ENCODE data around the gene MAP3K12.
"Not testable (repeated sequence)": the region's sequence is repeated elsewhere in the genome, so short reads cannot be mapped to it uniquely, and the experiment has no call there.

Gene MAP3K12

GRCh38 chr12:53492830-53493609 lies 6.2 kb downstream of the MAP3K12 start:
- DNase-seq (ENCODE audit: low spot score): peak; percentile 91

- no peak for DNase-seq (ENCODE audit: low spot score)
Observed at GRCh38 chr12:53492188-53492587, 7.1 kb downstream of the MAP3K12 start.

DNA sequence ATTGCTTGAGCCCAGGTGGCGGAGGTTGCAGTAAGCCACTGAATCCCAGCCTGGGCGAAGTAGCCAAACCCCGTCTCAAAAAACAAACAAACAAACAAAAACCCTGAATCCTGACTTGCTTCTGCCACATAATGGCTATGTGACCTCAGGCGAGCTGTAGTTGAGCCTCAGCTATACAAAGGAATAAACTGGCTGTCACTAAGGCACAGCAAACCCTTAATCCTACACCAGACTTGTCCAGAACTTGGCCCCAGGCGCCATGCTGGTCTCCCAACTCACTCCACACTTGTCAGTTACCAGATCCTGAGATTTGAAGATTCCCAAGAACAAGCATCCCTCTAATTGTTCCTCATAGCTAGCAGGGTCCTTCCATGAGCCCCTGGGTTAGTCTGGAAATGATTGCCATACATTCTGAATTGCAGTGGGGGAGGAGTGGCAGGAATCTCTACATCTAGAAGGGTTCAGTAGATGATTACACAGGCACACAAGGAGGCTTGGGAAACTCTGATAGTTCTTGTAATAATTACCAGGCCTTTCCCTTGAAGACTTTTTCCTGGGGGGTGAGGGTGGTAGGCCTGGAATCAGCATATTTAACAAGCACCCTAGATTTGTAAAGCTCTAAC lies 9.9 kb downstream of the MAP3K12 start:
- no peak for DNase-seq (ENCODE audit: low spot score)

DNA sequence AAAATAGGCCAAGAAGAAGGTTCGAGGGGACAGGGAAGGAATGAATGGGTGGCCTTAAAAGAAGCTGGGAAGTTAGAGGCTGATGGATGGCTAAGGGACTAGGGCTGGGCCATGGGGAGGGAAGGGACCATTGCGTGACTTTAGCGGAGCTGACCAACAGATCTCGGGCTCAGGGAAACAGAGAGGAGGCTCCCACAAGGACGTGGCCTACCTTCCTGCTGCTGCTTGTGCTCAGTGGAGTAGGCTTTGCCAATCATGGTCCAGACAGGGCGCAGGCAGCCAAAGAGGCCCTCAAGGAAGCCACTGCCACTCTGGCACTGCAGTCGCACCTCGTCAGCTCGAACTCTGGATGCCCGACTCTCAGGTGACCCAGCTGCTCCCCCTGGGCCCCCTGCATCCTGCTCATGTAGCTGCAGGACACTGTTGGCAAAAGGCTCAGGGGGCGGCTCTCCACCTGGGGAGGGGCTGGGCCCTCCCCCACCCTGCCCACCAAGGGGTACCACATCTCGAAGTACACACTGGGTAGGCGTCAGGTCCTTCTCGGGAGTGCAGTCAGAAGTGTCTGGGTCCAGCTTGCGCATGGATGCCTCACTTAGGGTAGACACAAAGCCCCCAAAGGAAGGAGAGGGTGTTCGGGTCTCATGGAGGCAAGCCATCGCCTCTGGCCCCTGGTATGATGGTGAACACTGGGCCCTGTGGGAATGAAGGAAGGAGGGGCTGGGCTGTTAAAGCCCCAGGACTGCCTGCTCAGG lies 12.3 kb downstream of the MAP3K12 start:
- no peak for DNase-seq (ENCODE audit: low spot score)

GRCh38 chr12:53485955-53486735 lies 13.1 kb downstream of the MAP3K12 start:
- no peak for DNase-seq (ENCODE audit: low spot score)

DNA sequence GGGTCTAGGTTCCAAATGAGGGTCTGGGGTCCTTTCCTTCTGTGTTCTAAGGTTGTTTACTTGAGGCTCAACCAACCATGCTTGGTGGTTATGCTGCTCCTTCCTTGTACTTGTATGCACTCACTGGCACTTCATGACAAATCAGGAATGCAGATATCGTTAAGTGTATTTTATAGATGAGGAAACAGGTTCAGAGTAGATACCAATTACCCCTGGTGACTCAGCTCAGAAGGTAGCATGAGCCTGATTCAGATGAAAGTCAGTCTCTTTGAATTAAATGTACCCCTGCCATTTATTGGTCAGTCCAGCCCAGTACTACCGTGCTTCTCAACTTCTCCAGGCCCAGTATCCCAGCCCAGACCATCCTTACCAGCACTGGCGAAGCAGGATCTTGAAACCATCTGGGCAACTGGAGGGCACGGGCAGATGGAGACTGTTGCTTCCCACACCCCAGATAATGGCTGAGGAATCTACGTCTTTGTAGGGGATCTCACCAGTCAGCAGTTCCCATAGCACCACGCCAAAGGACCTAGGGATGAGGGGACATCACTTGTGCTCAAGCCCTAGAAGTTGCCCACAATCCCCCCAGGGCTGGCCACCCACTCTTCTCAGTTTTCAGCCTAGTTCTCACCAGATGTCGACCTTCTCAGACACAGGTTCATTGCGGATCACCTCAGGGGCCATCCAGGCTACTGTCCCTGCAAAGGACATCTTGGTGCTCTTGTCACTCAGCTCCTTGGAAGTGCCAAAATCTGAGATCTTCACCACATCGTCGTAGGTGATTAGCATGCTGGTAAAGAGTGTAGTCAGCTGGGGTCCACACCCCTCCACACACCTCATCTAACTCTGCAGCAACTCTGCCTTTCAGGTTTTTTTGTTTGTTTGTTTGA lies 14.3 kb downstream of the MAP3K12 start:
- no peak for DNase-seq (ENCODE audit: low spot score)

GRCh38 chr12:53483979-53484377 lies 15.3 kb downstream of the MAP3K12 start:
- no peak for DNase-seq (ENCODE audit: low spot score)

- DNase-seq (ENCODE audit: low spot score): no peak
Observed at GRCh38 chr12:53483225-53483978, 15.9 kb downstream of the MAP3K12 start.

- DNase-seq (ENCODE audit: low spot score): no peak
Observed at GRCh38 chr12:53482626-53483168, 16.6 kb downstream of the MAP3K12 start.

DNA sequence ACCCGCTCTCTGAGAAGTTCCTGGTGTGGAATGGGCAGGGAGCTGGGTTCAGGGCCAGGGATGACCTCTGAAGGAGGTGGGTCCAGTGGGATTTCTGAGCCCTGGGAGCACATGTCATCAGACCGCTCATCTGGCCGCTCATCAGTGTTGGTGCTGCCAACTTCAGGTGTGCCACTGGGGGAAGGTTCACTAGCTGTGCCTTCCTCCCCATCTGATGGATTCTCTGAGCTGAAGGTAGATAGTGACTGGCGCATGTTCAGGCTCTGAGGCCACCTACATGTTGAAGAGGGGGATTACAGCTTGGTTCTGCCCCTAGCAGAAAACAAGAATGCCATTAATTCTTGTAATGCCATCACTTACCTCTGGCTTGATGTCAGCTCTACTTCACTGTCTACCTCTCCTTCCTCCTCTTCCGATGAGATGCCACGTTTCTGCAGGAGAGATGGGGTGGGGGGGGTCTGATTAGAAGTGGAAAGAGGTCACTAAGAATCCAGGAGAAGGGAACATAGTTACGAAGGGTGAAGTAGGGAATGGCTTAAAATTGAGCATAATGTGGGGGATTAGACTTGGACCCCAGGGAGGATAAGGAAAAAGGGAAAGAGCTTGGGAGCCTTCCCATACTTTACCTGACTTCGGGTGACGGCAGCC lies 17.2 kb downstream of the MAP3K12 start:
- peak; percentile 48 for DNase-seq (ENCODE audit: low spot score)

- DNase-seq (ENCODE audit: low spot score): not testable (repeated sequence)
Observed at GRCh38 chr12:53481458-53481857, 17.8 kb downstream of the MAP3K12 start.

GRCh38 chr12:53480491-53481442 lies 18.5 kb downstream of the MAP3K12 start:
- DNase-seq (ENCODE audit: low spot score): no peak

DNA sequence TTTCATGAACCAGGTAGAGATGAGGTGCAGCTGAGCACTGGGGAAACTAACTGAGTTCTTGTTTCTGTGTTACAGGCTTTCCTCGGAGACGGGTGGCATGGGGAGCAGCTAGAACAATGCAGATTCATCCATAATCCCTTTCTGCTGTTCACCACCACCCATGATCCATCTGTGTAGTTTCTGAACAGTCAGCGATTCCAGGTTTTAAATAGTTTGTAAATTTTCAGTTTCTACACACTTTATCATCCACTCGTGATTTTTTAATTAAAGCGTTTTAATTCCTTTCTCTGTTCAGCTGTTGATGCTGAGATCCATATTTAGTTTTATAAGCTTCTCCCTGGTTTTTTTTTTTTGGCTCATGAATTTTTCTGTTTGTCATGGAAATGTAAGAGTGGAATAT lies 19.9 kb downstream of the MAP3K12 start:
- no peak for DNase-seq (ENCODE audit: low spot score)

DNA sequence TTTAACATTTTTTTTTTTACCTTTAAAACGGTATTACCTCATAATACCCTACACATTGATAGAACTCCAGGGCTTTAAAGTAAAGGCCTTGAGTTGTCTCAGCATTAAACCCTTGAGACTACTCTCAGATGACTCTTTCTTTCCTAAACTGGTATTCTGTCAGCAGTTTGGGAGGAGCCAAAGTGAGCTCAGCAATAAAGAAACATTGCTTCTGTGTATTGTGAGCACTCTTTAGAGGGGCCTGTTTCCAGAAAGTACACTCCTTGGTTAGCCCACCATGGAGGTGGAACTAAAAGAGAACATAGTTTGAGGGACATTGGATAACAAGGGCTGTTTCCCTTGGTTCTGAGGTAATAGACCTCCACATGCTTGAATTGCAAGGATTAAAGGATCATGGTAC lies 20.4 kb downstream of the MAP3K12 start:
- no peak for DNase-seq (ENCODE audit: low spot score)

DNA sequence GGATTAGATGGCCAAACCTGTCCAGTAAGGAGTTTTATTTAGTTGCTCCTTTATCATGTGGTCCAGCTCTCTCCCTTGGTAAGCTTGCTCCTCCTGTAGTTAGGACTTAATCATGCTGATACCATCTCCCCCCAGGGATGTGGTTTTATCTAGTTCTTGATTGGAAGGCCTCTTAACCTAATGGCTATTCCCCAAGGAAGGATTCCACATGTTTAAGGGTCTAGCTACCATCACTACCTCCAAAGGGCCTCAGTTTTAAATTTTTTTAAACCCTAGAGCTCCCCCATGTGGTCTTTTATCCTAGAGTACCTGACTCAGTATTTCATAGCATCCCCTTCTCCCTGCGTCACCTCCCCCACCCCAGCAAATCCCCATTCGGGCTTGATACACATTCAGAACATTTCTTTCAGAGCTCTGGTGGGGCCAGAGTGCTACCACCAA lies 22.5 kb downstream of the MAP3K12 start:
- peak; percentile 39 for DNase-seq (ENCODE audit: low spot score)

- no peak for DNase-seq (ENCODE audit: low spot score)
Observed at GRCh38 chr12:53474819-53475218, 24.4 kb downstream of the MAP3K12 start.

DNA sequence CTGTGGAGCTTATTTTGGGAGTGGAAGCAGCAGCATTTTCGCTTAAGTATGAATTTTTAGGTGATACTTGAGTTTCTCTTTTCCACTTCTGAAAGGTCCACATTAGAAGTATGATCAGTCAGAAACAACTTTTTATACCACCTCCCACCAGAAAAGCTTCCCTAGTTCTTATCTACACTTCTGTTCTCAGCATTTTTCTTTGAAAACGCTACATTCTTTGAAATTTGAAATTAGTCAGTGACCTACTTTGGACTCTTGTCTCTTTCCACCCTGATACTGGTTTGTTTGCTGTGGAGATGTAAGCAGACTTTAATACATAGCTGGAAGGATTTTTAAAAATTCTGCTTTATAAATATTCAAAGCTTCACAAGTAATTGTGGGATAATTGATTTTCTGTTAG lies 25.2 kb downstream of the MAP3K12 start:
- DNase-seq (ENCODE audit: low spot score): no peak

DNA sequence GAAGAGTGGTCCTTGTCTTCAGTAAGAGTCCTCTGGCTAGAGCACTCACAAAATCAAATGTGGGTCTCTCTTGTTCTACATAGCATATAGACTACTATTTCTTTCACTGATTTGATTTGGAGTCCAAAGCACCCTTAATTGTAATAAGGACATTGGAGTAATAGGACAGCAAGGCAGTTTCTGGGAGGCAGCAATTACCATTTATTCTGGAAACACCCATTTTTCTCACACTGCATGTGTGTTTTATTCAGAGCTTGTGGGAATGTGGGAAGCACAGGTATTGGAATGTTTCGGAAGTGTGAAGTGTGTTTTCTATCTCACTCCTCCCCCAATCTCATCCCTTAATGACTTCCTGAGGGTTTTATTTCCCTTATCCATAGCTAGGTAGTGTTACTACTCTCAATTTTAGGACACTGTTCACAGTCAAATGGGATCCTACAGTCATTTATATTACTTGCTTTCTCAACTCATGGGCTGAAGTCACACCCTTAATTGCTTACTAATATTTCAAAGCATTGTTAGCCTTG lies 27.1 kb downstream of the MAP3K12 start:
- DNase-seq (ENCODE audit: low spot score): no peak

All from iPS-NIHi11 (cell line).